Activated B cell treated with CpG ODN at 0.5 μM for 24 hours (primary cell): ENCODE measurements around the gene CAVIN2. TPM values are rescaled to one million over a fixed set of nuclear protein-coding genes. Genes with fewer than 3 reads are reported as not detected.

Experiments used
- ATAC-seq: fragments of 200-7000 bp; cut with Tn5 transposase; one replicate; pipeline ENCODE4 v1.10.0; 2021; ENCODE audit warnings: low read depth, mild to moderate bottlenecking, moderate library complexity
- CTCF ChIA-PET: fragments of 350-600 bp; sonication (Branson Sonifier 250); formaldehyde crosslinking; loops from one replicate; lab custom pipeline; 2021; ENCODE audit warnings: antibody characterized with exemption; lab: Charles Lee
- POLR2A ChIA-PET: fragments of 350-600 bp; sonication (Branson Sonifier 250); formaldehyde crosslinking; loops from one replicate; lab custom pipeline; 2021; ENCODE audit warnings: antibody characterized with exemption; lab: Charles Lee
- DNase-seq: peaks from one replicate; pipeline ENCODE4 v3.0.0; 2022
- H3K27ac Mint-ChIP-seq: one replicate; pipeline ENCODE4 v1.8.0; 2020; ENCODE audit warnings: mixed read lengths
- H3K27me3 Mint-ChIP-seq: one replicate; pipeline ENCODE4 v1.8.0; 2021; ENCODE audit warnings: mixed read lengths
- H3K36me3 Mint-ChIP-seq: one replicate; pipeline ENCODE4 v1.8.0; 2021; ENCODE audit warnings: low read depth, mixed read lengths
- H3K4me1 Mint-ChIP-seq: one replicate; pipeline ENCODE4 v1.8.0; 2021; ENCODE audit warnings: mixed read lengths
- H3K4me3 Mint-ChIP-seq: one replicate; pipeline ENCODE4 v1.8.0; 2020; ENCODE audit warnings: mild to moderate bottlenecking, mixed read lengths
- H3K9me3 Mint-ChIP-seq: one replicate; pipeline ENCODE4 v1.8.0; 2020; ENCODE audit warnings: mixed read lengths
- CTCF ChIP-seq: fragments of 200-600 bp; IDR thresholded peaks from one replicate; pipeline ENCODE4 v1.8.0; 2022; ENCODE audit warnings: antibody characterized with exemption, mild to moderate bottlenecking
- intact Hi-C: fragments of 100-400 bp; cut with micrococcal nuclease; formaldehyde crosslinking; loops from one replicate; pipeline ENCODE4 v1.15.1; 2024
- total RNA-seq: library from RNA; stranded (reverse); gene quantifications from 2 replicates; pipeline ENCODE4 v1.2.3, GENCODE V29; 2022

The CAVIN2 gene
- total RNA-seq, 1 donor from 2014 or later: not detected

- no peak for DNase-seq
- TF ChIP-seq CTCF: no peak
- intact Hi-C loops: no loop called here
- H3K9me3 Mint-ChIP-seq: no peaks in the 10 kb centered on the region
- ATAC-seq: no peak
- peaks cover 9% of the 10 kb centered on the region for H3K27me3 Mint-ChIP-seq
- ChIA-PET POLR2A (interaction anchor here (0.6 kb wide), 1 partner anchor 30 kb away, joined by 5 read pairs; no protein-coding TSS in a partner anchor), CTCF (no interaction called here)
- no peaks in the 10 kb centered on the region for H3K36me3 Mint-ChIP-seq
- H3K4me3 Mint-ChIP-seq: no peak overlapping the region
- no peak overlapping the region for H3K27ac Mint-ChIP-seq
- no peaks in the 10 kb centered on the region for H3K4me1 Mint-ChIP-seq
Observed at GRCh38 chr2:191853843-191854242, 7.0 kb upstream of the CAVIN2 start.

- no peak for DNase-seq
- no peak for TF ChIP-seq CTCF
- ChIA-PET CTCF (no interaction called here), POLR2A (no interaction called here)
- ATAC-seq: no peak
- H3K4me1 Mint-ChIP-seq: no peaks in the 10 kb centered on the region
- no peaks in the 10 kb centered on the region for H3K9me3 Mint-ChIP-seq
- intact Hi-C loops: no loop called here
- H3K4me3 Mint-ChIP-seq: no peak overlapping the region
- H3K27me3 Mint-ChIP-seq: peaks cover 10% of the 10 kb centered on the region
- H3K36me3 Mint-ChIP-seq: no peaks in the 10 kb centered on the region
- no peak overlapping the region for H3K27ac Mint-ChIP-seq
Observed at GRCh38 chr2:191851158-191851557, 4.3 kb upstream of the CAVIN2 start.

- Mint-ChIP-seq H3K27me3 (peaks cover 11% of the 10 kb centered on the region), H3K36me3 (no peaks in the 10 kb centered on the region), H3K9me3 (no peaks in the 10 kb centered on the region), H3K4me3 (no peak overlapping the region), H3K27ac (no peak overlapping the region), H3K4me1 (no peaks in the 10 kb centered on the region)
- DNase-seq: no peak
- no peak for ATAC-seq
- intact Hi-C loops: no loop called here
- POLR2A ChIA-PET: no interaction called here
- CTCF ChIA-PET: no interaction called here
- no peak for TF ChIP-seq CTCF
Observed at GRCh38 chr2:191848771-191849767, 2.2 kb upstream of the CAVIN2 start.

GRCh38 chr2:191847764-191848163 lies 876 bp upstream of the CAVIN2 start:
- Mint-ChIP-seq H3K27ac (no peak overlapping the region), H3K4me1 (no peaks in the 10 kb centered on the region), H3K27me3 (peaks cover 11% of the 10 kb centered on the region), H3K36me3 (no peaks in the 10 kb centered on the region), H3K9me3 (no peaks in the 10 kb centered on the region), H3K4me3 (no peak overlapping the region)
- intact Hi-C loops: no loop called here
- DNase-seq (no peak), ATAC-seq (no peak)
- TF ChIP-seq CTCF: no peak
- CTCF ChIA-PET: no interaction called here
- POLR2A ChIA-PET: no interaction called here

- no peaks in the 10 kb centered on the region for H3K9me3 Mint-ChIP-seq
- no peaks in the 10 kb centered on the region for H3K4me1 Mint-ChIP-seq
- no peaks in the 10 kb centered on the region for H3K36me3 Mint-ChIP-seq
- peaks cover 11% of the 10 kb centered on the region for H3K27me3 Mint-ChIP-seq
- H3K27ac Mint-ChIP-seq: no peak overlapping the region
- no peak overlapping the region for H3K4me3 Mint-ChIP-seq
- ATAC-seq: no peak
- CTCF ChIA-PET: no interaction called here
- TF ChIP-seq CTCF: no peak
- no peak for DNase-seq
- POLR2A ChIA-PET: no interaction called here
- intact Hi-C loops: no loop called here
Observed at GRCh38 chr2:191845876-191846514, 893 bp downstream of the CAVIN2 start.
